SH-SY5Y (cell line): ENCODE results near the gene C1orf105.

Source experiments
- GATA2 ChIP-seq: IDR thresholded peaks from 2 replicates; pipeline ENCODE4 v1.6.1; 2011; ENCODE audit warnings: mild to moderate bottlenecking, low read depth, low read length
- GATA3 ChIP-seq: IDR thresholded peaks from 2 replicates; pipeline ENCODE4 v1.6.1; 2011; ENCODE audit warnings: low read depth, mild to moderate bottlenecking, low read length, moderate library complexity

The C1orf105 gene

DNA sequence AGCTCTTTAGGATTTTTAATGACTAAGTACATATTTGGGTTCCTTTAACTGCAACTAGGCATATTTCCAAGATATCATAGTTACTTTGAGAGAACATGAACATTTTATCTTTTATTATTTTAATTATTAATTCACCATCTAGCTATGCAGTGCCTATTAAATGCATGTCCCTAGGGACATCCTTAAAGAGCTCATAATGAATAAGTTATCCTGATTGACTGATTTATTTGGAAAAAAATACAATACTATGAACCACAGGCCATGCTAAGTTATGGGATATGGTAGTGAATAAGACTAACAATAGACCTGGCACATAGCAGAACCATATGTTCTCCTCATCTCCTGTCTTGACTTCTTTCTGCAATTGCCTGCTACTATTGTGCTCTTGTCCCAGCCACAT, 16.4 kb upstream of the C1orf105 start:
- TF ChIP-seq GATA2: no peak
- no peak for TF ChIP-seq GATA3

DNA sequence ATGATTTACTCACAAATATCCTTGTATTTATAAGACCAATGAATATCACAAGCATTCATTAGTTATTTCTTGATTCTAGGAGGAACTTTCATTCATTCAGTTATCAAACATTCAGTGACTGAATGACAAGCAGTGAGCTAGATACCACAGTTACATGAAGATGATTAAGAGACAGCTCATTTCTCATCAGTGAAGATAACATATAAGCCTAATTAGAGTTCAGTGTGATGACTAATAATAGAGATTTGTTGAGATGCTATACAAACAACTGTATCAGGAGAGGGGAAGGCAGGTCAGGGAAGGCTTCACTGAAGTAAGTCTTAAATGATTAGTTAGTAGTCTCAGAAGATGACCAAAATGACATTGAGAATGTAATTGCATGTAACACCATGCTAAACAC, 14.6 kb upstream of the C1orf105 start:
- no peak for TF ChIP-seq GATA2
- TF ChIP-seq GATA3: no peak

DNA sequence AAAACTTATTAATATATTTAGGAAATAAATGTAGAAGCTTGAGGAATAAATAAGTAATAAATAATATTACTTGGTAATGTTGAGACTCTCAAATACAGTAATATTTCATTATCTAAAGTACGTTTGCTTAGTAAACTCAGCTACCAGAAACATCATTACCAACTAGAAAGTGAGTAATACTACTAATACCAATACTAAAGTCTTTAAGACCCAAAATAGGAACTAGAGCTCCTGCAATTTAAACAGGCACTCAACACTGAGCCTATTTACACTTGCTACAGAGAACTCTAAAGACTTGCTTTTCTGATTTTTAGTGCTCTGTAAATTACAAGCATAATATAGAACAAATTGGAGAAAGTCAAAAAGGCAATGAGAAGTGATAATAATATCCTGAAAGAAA, 13.5 kb upstream of the C1orf105 start:
- TF ChIP-seq GATA2: no peak
- no peak for TF ChIP-seq GATA3

DNA sequence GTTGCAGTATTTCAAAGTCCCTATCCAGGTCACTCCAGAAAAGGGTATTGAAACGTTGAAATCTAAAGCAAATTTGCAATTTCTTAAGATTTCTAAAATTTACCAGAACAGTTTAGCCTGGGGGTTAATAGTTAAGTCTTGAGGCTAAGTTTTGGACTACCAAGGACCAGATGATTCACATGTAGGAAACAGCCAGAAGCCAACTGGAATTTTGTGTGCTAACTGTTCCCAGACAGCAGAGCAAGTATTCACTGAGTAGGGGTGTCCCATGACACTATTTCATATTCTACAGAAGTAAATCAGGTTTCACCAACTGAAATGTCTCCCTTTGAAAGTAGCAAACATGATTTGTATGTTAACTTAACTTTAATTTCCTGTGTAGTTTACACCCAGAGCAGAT, 11.5 kb upstream of the C1orf105 start:
- TF ChIP-seq GATA2 (no peak), GATA3 (no peak)

DNA sequence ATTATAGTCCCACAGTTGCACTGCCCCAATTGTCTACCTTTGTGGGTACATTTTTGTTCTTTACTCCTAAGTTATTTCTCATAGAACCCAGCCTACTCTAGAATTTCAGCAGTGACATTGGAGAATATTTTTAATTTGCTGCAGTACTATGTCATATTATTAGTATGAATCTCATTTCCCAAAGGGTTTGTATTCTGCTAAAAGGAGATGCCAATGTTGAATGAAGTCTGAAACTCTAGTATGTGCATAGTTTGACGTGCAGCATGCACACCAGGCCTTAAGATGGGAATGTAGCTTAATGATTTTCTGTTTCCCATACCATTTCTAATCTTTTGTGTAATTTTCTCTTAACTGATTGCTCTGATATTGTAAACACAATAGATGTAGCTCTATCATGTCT, 10.5 kb upstream of the C1orf105 start:
- TF ChIP-seq GATA3 (no peak), GATA2 (no peak)

DNA sequence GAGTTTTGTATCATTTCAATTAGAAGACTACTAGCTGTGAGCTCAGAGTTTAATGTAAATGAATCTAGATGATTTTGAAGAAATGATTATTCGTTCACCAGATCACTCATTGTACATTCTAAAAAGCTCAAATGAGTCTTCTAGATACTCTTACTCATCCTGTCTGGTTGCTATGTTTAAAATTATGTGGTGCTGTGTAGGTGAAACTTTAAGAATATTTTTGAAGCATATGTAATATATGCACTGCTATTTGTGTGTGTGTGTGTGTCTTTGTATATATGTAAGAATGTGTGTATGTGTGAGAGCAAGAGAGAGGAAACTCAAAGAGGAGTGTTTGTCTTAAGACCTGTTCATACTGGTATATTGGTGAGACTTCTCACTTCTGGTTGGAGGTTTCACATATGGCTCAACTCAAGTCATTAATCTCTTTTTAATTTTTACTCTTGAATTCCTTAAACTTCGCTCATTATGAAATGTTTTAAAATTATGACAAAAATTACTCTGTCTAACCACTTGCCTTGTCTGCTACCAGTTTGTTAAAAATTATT, 8.6 kb upstream of the C1orf105 start:
- TF ChIP-seq GATA2 (no peak), GATA3 (no peak)

DNA sequence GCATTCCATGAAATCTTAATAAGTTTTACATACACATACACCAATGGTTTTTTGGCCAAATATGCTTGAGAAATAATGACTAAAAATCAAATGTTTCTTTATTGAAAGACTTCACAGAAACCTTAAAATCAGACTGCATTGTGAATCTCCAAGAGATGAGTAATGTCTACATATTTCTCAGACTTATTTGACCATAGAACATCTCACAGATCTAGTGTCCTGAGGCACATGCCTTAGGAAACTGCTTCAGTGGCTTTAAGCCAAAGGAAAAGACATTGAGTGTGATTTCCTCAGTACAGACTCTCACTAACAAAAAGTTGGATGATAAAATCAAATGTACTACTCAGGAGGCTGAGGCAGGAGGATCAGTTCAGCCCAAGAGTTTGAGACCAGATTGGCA, 6.2 kb upstream of the C1orf105 start:
- TF ChIP-seq GATA3: no peak
- TF ChIP-seq GATA2: no peak

DNA sequence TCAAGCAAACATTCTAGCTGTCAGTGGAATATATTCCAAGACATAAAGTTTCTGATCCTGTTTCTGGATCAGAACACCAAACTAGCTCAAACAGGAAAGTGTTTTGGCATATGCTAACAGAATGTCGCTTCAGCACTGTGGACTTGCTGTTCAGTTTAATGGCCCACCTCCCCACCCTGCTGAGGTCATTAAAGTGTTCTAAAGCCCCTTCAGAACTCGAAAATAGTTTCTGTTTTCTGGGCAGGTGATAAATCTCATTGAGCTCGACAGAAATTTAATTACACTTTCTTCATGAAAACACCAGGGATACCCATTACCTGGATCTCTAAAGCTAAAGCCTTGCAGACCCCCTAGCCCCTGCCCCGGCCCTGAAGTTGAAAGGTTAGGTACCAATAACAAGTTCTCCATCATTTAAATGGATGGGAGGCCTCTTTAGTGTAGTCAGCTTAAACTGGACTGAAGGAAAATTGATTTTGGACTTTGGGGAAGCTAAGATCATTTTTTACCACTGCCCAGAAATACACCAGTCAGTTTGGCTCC, 3.9 kb upstream of the C1orf105 start:
- TF ChIP-seq GATA3 (no peak), GATA2 (no peak)

DNA sequence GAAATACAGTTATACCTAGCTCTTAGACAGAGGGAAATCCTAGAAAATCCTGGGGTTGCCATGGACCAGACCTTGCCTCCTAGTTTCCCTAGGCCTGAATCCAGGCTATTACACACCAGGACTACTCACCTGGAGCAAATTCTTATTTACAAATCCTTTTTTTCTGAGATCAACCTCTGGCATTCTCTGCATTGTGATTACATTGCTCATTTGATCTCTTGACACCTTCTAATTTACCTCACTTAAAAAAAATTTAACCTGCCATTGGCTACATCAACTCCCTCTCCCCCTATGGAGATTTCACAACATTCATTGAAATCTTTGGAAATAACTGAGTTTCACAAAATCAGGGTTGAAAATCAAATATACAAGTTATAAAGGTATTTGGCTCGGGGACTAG, 2.9 kb upstream of the C1orf105 start:
- TF ChIP-seq GATA2 (no peak), GATA3 (no peak)

DNA sequence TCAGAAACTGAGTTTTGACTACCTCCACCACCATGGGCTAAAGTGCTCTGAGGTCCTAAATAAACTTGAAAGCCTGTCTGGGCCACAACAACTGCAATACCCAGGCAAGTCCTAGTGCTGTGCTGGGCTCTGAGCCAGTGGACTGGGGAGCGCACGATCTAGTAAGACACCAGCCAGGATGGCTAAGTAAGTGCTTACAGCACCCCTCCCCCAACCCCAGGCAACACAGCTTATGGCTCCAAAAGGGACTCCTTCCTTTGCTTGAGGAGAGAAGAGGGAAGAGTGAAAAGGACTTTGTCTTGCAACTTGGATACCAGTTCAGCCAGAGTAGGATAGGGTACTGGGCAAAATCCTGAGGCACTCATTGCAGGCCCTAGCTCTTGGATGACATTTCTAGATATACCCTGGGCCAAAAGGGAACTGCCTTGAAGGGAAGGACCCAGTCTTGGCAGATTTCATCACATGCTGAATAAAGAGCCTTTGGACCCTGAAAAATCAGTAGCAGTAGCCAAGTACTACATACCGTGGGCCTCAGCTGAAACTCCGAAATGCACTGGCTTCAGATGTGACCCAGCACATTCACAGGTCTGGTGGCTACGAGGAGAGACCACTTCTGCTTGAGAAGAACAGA, 1.6 kb downstream of the C1orf105 start:
- TF ChIP-seq GATA2 (no peak), GATA3 (no peak)

DNA sequence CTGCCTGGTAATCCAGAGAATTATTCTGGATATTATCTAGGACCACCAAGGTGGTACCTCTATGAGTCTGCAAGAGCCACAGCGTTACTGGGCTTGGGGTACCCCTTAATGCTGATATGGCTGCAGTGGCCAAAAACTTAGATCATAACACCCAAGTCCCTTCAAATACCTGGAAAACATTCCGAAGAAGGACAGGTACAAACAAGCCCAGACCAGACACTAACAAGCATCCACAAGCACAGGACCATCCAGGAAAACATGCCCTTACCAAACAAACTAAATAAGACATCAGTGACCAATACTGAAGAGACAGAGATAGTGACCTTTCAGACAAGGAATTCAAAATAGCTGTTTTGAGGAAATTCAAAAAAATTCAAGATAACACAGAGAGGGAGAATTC, 2.9 kb downstream of the C1orf105 start:
- TF ChIP-seq GATA2 (no peak), GATA3 (no peak)

DNA sequence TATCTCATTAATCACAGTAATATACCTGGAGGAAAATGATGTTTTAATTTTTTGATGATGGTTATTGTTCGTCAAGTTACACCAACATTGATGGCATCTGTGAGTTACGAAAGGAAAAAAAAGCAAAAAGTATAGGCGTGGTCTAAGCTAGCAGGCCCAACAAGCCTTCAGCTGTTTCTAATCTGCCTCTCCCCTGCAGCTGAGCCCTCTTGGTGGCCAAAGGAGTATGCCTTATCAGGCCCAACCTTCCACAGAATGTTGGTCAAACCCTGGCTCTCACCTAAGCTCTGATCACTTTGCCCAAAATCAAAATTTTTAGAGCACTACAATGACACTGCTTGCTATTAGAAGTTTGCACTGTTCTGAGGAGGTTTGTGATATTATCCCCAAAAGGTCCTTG, 4.9 kb downstream of the C1orf105 start:
- TF ChIP-seq GATA3 (no peak), GATA2 (no peak)

DNA sequence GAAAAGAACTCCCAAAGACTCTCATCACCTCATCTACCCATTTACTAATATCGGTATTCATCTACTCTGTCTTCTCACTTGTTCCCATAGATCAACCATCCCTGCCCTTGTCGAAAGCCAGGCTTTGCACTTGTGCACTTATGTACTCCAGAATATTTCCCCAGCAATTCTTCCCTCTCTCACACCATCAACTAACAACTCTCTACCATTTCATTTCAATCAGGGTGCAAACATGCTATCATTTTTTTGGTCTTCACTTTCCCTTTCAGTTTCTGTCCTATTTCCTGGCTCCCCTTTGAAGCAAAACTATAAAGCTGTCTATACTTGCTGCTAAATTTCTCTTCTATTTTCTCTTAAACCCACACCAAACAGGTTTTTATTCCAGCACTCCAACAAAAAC, 6.7 kb downstream of the C1orf105 start:
- TF ChIP-seq GATA2 (no peak), GATA3 (no peak)

DNA sequence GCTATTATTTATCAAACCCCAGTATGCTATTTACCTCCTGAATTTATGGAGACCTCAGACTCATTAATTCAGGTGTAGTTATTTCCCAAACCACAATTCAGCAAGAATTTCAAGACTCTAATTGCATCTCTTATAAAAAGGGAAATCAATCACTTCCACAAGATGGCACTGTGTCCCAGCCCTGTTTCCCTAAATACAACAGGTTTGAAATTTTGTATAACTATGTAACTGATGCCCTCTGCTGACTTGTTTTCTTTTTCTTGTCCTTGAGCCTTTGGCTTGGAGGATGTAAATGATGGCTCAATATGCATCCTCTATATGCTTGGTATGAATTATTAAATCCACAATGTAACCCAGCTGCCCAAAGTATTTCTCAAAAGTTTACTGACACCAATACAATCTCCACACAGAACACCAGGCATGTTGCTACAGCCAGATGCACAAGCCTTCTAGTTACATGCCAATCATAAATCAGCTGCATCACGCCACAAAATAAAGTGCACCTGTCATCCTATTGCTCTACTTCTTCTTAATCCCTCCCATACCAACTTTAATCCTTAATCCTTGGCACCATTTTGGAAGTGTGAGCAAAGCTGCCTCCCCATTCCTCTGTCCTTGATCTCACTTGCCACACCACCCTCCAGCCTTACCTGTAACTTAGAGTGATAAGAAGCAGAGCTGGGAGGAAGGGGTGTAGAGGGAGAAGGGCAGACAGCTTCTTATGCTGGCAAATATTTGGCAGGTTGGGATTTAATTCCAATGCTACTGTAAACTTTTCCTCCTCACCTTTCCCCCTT, 9.0 kb downstream of the C1orf105 start:
- no peak for TF ChIP-seq GATA2
- TF ChIP-seq GATA3: no peak

DNA sequence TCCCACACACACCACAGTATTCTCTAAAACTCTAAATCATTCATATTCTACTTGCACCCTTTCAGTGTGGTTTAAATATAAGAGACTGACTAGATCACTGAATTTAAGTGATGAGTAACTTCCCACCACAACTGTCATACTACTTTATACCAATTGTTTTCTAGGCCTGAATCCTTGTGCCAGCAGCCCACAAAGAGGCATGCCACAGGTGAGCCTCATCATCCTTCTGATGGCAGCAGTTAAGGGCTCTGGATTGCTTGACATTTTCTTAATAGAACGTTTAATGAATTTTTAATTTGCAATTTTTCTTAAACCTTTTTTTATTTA, 9.6 kb downstream of the C1orf105 start:
- no peak for TF ChIP-seq GATA3
- TF ChIP-seq GATA2: no peak

DNA sequence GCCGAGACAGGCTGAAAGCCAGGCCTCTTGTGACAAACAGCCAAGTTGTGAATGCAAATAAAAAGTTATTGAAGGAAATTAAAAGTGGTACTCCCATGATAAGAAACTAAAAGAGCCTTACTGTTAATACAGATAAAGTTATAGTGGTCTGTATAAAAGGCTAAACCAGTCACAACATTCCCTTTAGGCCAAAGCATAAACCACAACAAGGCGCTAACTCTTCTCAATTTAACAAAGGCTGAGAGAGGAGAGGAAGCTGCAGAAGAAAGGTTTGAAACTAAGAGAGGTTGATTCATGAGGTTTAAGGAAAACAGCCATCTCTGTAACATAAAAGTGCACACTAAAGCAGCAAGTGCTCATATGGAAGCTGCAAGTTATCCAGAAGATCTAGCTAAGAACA, 10.7 kb downstream of the C1orf105 start:
- TF ChIP-seq GATA3: no peak
- TF ChIP-seq GATA2: no peak
